ENCODE data around the gene PXDC1.
"Not testable (repeated sequence)": the region's sequence is repeated elsewhere in the genome, so short reads cannot be mapped to it uniquely, and the experiment has no call there.

PXDC1 gene

DNA sequence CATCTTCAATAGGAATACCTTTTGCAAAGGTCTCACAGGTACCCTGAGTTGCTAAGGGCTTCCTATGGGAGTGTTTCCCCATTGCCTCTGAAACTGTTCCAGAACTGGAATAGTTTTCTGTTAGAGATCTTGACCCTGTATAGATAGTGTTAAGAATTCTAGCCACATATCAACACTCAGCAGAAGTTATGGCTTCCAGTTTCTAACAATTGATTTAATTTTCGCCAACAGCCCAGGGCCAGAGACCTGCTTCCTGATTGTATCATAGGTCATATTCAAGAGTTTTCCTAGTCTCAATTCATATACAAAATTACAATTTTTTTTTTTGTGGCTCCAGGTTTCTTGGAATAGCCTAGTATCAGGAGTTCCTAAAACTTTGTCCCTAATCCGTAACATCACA lies 61.0 kb downstream of the PXDC1 start:
- DNase-seq (ENCODE audit: low spot score) = no peak
- TF ChIP-seq, protein P1, sequence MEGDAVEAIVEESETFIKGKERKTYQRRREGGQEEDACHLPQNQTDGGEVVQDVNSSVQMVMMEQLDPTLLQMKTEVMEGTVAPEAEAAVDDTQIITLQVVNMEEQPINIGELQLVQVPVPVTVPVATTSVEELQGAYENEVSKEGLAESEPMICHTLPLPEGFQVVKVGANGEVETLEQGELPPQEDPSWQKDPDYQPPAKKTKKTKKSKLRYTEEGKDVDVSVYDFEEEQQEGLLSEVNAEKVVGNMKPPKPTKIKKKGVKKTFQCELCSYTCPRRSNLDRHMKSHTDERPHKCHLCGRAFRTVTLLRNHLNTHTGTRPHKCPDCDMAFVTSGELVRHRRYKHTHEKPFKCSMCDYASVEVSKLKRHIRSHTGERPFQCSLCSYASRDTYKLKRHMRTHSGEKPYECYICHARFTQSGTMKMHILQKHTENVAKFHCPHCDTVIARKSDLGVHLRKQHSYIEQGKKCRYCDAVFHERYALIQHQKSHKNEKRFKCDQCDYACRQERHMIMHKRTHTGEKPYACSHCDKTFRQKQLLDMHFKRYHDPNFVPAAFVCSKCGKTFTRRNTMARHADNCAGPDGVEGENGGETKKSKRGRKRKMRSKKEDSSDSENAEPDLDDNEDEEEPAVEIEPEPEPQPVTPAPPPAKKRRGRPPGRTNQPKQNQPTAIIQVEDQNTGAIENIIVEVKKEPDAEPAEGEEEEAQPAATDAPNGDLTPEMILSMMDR (IDR thresholded peaks at IDR 0.05) = no peak
- no peak overlapping the region for H3K27ac ChIP-seq

DNA sequence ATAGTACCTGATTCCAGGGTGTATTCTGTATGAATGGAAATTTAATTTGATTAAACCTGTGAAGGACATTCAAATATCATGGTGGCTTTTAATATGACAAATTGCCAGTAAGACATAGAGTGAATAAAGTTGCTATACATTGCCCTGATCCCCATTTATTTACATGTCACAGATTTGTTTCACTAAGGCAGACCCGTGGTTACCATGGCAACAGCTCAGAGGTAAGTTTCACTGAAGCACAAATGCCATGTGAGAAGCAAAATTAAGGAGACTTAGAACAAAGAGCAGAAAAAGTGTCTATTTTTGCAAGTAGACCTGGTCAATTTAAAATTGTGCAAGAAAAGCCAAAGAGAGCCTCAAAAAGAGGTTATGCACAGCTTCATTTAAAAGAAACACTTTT lies 63.7 kb downstream of the PXDC1 start:
- no peak for DNase-seq (ENCODE audit: low spot score)
- no peak overlapping the region for H3K4me3 ChIP-seq
- TF ChIP-seq, protein P1 (IDR thresholded peaks at IDR 0.05) = no peak
- H3K27ac ChIP-seq = no peak overlapping the region

More for the DNA sequence above, 61.0 kb downstream of the PXDC1 start:
- no peak overlapping the region for H3K4me3 ChIP-seq

DNA sequence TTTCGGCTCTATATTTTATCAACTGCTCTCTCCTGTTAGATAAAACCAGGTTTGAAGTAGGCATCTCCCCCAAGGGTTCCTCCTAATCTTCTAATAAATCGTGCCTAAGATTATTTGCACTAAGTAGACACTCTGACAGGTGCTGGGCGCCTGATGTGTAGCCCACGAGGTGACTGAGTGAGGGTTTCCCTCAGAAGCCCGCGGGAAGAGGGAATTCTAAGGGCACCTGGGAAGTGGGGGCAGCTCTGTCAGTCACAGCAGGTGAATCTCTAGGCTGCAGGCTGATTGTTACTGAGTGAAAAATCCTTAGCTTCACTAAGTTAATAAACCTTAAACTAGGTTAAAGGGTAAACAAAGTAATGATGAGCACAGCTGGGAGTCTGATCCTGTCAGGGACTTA lies 68.2 kb downstream of the PXDC1 start:
- Histone ChIP-seq H3K27ac (no peak overlapping the region), H3K4me3 (no peak overlapping the region)
- TF ChIP-seq, protein P1 (IDR thresholded peaks at IDR 0.05) = no peak
- DNase-seq (ENCODE audit: low spot score) = no peak

DNA sequence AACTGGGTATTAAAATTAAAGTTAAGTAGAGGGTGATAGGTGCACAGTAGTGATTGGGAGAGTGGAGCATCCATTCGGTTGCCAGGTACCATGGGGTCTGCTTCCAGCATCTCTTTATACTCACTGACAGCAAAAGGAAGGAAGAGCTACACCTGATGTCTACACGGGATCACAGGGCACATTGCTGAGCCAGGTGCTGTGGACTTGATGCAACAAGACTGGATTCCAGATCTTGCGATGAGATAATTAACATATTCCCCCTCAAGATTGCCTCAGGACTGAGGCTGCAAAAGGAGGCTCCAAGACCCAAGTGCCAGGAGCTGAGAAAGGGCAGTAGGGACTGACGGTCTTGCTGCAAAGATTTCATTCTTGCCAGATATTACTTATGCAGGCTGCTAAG lies 72.6 kb downstream of the PXDC1 start:
- no peak overlapping the region for H3K27ac ChIP-seq
- DNase-seq (ENCODE audit: low spot score) = no peak
- no peak overlapping the region for H3K4me3 ChIP-seq
- TF ChIP-seq, protein P1 (IDR thresholded peaks at IDR 0.05) = no peak

DNA sequence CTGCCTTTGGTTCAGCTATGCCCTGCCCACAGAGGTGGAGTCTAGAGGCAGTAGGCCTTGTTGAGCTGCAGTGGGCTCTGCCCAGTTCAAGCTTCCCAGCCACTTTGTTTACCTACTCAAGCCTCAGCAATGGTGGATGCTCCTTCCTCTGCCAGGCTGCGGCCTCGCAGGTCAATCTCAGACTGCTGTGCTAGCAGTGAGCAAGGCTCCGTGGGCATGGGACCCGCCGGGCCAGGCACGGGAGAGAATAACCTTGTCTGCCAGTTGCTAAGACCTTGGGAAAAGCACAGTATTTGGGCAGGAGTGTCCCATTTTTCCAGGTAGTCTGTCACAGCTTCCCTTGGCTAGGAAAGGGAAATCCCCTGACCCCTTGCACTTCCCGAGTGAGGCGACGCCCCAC lies 73.8 kb downstream of the PXDC1 start:
- DNase-seq (ENCODE audit: low spot score); H3K27ac ChIP-seq; H3K4me3 ChIP-seq: not testable (repeated sequence)

DNA sequence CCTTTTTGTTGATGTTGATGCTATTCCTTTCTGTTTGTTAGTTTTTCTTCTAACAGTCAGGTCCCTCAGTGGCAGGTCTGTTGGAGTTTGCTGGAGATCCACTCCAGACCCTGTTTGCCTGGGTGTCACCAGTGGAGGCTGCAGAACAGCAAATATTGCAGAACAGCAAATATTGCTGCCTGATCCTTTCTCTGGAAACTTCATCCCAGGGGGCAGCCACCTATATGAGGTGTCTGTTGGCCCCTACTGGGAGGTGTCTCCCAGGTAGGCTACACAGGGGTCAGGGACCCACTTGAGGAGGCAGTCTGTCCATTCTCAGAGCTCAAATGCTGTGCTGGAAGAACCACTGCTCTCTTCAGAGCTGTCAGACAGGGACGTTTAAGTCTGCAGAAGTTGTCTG lies 74.2 kb downstream of the PXDC1 start:
- H3K4me3 ChIP-seq; H3K27ac ChIP-seq; DNase-seq (ENCODE audit: low spot score): not testable (repeated sequence)

Data from coronary artery (tissue), 2 donors.